Iris pigment epithelial cell (primary cell): ENCODE results near the gene TNK2.
"Not testable (repeated sequence)": the region's sequence is repeated elsewhere in the genome, so short reads cannot be mapped to it uniquely, and the experiment has no call there.

Source experiments
- DNase-seq: peaks from one replicate; pipeline ENCODE4 v3.0.0-alpha.2; 2011; ENCODE audit warnings: low read depth

Gene TNK2

DNA sequence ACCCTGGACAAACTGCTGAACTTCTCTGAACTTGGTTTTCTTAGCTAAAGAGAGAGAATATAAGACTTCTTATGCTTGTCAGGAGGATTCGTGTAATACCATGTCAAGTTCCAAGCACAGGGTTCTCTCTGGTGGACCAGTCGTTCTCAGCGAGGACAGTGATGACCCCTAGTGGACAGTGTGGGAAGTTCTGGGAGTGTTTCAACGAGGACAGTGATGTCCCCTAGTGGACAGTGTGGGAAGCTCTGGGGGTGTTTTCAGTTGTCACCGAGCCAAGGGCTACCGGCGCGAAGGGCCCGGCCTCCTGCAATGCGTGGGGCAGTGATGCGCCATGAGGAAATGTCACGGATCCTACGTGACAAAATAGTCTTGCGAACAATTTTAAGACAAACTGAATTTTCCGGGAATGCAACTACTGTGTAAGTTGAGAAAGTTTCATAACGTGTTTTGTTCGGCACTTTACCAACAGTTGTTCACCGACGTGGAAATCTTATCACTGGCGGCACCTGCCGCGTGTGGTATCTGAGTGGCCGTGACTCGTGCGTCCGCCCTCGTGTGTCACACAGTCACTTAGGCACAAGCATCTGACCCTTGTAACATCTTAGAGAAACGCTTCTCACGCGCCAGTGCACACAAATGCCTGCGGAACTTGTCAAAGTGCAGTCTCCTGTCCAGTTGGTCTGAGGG lies 57.4 kb downstream of the TNK2 start:
- peak; percentile 88 for DNase-seq

GRCh38 chr3:195849322-195850074 lies 58.9 kb downstream of the TNK2 start:
- no peak for DNase-seq

DNA sequence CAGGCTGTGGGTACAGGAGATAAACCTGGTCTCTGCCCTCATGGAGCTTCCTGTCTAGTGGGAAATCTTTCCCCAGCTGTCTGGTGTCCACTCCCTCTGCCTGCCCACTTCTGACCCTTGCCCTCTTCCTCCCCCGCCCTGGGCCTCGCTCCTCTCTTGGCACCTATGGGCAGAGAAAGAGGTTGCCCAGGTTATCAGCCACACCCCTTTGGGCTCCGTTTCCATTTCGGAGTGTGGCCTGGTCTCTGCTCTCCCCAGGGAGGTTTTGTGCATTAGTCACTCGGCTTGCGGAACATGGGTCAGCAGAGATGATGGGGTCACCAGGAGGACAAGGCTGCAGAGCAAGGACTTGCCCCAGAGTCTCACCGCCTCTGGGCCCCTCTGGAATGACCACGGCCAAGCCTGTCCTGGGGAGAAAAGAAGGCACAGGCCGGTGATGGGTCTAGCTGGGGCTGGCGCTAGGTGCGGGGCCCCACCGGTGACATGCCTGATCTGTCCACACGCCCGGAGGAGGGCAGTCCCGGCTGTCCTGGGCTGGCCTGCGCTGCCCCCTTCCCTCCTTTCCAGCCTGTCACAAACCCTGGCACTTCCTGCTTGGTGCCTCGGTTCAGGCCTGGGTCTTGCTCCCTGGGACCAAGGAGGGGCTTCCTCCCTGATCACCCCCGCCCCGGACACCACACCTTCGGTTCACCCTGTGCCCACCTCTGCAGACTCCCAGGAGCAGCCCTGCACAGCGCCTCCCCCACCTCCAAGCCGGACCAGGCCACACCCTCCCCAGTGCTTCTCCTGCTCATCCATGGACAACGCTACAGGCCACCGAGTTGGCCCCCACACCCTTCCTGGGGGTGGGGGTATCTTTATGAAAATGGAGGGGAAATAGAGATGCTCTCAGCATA lies 61.0 kb downstream of the TNK2 start:
- peak; percentile 86 for DNase-seq

- no peak for DNase-seq
Observed at GRCh38 chr3:195845483-195845882, 62.9 kb downstream of the TNK2 start.

DNA sequence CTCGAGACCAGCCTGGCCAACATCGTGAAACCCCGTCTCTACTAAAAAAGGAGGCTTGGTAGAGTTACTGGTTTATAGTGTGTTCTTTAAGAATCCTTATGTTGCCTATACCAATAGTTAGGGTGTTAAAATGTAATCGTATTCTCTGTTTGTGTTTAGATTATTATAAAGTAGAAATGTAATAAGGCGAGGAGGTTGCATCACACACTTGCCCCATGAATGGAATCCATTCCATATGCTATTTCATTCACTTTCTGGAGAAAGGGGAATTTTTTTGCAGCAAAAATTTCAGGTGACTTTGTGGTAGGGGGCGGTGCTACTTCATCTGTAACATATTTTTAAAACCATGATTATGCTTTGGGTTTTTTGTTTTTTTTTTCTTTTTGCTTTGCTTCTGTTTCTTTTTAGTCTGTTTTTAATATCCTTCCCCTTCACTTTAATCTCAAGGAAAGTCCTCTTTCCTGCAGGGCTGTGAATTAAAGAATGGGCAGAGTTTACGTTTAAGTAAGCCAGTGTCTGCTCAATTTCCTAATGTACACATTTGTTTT lies 63.6 kb downstream of the TNK2 start:
- no peak for DNase-seq

DNA sequence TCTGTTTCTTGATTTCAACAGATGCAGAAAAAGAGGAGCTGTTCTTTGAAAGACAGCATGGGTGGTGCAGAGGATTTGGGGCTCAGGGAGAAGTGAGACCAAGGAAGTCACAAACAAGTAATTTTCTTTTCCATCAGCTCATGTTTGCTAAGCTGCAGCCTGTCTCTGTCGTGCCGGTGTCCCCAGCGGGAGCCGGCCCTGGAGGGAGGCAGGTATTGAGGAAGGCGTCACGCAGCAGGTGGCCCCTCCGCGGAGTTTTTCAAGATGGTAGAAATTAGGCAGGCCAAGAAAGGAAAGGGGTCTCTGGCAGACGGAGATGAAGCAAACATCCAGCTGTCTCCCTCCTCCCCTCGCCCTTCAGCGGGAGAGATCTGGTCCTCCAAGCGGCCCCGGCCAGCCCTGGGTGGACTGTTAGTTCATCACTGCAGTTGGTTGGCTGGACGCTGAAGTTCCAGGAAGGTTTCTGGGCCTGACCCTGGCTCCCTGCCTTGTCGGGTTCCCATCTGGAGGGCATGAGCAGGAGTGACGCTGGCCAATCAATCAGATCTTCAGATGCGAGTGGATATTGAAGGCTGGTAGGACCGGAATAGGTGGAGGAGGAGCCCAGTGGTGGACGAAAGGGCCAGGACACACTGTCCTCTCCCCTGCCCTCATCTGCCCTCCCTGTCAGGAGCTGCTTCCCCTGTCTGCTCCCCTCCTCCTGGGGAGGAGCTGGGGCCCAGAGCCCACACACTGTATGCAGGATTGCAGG lies 68.9 kb downstream of the TNK2 start:
- DNase-seq: no peak

DNA sequence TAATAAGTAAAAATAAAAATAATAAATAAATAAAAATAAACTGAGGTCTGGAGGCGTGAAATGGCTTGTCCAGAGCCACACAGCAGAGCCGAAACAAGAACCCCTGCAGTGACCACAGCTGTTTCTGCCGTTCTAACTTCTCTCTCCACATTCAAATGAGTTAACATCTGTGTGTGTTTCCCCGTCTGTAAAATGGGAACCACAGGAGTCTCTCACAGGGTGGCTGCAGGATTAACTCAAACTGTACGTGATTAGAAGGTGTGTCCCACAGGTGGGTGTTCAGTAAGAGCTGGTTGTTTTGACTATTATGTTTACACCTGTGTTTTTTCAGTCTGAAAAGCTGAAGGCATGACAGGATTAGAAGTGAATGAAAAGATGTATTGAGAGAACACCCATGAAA lies 69.6 kb downstream of the TNK2 start:
- DNase-seq: no peak

DNA sequence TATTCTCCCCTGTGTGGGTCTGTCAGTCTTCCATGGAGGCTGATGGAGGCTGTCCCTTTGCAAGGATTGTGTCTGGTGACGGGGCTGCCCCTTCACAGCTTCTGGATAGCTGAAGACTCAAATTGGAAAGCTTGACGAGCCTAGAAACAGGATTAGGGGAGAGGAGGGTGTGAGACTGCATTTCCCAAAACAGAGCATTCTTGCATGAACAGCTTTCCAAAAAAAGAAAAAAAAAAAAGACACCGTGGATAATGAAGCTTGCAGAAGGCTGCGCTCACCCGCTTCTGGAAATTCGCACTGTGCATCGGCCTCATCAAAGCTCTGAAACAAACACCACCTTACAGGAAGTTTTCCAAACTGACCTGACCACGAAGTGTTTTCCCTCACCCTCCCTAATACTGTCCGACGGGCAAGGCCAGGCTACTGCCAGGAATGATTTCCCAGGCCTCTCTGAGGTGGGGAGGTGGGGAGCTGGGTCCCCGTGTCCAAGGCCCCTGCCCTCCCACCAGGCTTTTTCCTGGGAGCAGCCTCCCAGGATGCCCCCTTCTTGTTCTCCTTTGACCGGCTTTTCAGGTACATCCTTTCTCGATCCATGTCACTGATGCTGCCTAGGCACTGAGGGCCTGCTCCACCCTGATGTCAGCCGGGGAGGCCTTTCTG lies 71.7 kb downstream of the TNK2 start:
- no peak for DNase-seq

GRCh38 chr3:195835791-195836190 lies 72.6 kb downstream of the TNK2 start:
- no peak for DNase-seq

GRCh38 chr3:195834675-195835583 lies 73.4 kb downstream of the TNK2 start:
- no peak for DNase-seq

DNA sequence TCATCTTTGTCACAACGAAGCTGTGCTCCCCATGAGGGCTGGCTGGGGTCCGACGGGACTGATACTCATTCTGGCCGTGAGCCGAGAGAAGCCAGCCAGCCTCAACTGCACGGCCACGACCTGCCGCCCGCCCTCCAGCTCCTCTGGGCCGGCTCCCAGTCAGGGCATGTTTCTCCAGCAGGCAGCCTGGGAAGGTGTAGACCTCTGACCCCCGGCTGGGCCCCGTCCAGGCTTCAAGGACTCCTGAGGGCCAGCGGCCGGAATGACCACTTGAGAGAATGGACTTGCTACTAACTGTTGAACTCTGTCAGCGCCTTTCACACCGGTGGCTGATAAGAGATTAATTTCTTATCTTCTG lies 78.5 kb downstream of the TNK2 start:
- DNase-seq: no peak

- no peak for DNase-seq
Observed at GRCh38 chr3:195828762-195829161, 79.6 kb downstream of the TNK2 start.

- DNase-seq: no peak
Observed at GRCh38 chr3:195825857-195826804, 82.2 kb downstream of the TNK2 start.

DNA sequence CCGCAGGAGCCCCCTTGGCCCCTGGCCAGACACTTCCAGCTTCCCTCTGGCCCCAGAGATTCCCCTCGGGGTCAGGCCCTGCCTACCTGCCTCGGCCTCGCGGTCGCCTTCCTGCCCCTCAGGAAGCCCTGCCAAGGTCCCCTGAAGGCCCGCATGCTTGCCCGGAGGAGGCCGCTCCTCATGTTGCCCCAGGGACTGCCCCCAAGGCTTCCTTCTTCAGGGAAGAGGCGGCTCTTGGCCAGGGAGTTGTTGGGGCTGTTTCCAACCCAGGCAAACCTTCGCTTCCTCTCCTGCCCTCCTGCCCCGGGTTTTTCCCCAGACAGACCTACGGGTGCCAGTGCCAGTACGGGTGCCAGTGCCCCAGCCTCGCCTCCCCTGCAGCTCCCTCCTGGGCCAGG lies 83.2 kb downstream of the TNK2 start:
- no peak for DNase-seq

GRCh38 chr3:195824425-195825190 lies 83.7 kb downstream of the TNK2 start:
- DNase-seq: not testable (repeated sequence)

DNA sequence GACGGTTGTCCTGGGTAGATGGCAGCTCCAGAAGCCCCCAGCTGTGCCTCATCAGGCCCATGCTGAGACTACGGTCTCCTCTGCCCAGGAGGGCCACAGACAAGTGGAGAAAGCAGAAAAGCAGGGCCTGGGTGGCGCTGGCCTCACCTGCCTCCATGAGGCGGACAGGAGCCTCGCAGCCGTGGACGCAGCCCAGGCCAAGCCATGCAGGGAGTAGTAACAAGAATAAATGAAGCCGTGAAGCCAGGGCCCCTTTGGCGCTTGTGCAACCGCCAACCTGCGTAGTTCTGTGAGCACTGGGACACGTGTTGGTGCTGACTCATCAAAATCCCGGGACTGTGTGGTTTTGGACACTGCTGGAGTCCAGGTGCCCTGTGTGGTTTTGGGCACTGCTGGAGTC lies 84.4 kb downstream of the TNK2 start:
- peak; percentile 14 for DNase-seq

DNA sequence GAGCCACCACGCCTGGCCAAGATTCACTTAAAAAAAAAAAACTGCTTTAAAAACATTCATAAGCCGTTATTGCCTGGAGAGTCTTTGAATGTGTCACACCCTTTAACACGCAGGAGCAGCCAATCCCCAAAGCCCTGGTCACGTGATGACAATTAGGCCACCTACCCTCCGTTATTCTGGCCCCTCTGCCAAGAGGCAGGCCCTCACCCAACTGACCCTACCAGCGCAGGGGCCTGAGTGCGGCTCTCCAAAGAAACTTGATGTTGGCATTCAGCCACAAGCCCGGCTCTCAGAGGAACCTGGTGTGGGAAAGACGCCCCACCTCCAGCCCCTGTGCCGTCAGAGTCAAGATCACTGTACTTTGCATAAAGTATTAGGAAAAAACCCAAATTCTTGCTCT lies 85.1 kb downstream of the TNK2 start:
- DNase-seq: no peak

DNA sequence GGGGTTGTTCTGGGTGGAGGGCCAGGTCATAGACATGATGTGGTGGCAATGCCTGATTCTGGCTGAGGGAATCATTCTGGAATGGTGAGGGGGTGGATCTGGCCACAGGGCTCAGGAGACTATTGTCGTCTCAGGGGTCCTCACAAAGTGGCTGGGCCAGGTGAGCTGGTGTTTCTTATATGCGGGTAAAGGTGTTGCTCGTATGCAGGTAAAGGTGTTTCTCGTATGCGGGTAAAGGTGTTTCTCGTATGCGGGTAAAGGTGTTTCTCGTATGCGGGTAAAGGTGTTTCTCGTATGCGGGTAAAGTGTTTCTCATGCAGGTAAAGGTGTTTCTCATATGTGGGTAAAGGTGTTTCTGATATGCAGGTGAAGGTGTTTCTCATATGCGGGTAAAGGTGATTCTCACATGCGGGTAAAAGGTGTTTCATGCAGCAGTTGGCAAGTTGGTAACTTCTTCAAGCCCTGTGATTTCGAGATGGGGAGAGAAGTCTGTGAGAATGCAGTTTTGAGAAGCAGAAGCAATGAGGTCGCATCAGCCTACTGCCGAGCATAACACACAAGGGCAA lies 86.1 kb downstream of the TNK2 start:
- DNase-seq: no peak
